Body of pancreas (tissue), 4 donors: Measurements from ENCODE around the gene ZEB2. TPM values are rescaled to one million over a fixed set of nuclear protein-coding genes. Genes with fewer than 3 reads are reported as not detected.
A peak's percentile ranks its signal among the peaks of the same experiment; 100 is the strongest.

Experiments used
- ATAC-seq: fragments of 150-250 bp; one replicate; pipeline ENCODE4 v1.9.1; 2016
- DNase-seq, 4 donors: peaks; one replicate each; pipeline ENCODE4 v3.0.0-alpha.2; 2019
- H3K27ac ChIP-seq, 4 donors: fragments of 200-600 bp; sonication (generic); 1 replicate in 3 of 4; 2 replicates in 1 of 4; pipeline versions ENCODE4 v1.5.1 to v1.6.1; 2016 to 2019; ENCODE audit warnings: mild to moderate bottlenecking in 1 of 4, mixed read lengths in 1 of 4, moderate library complexity in 1 of 4
- H3K27me3 ChIP-seq, 2 donors: fragments of 200-600 bp; sonication (generic); one replicate each; pipeline ENCODE4 v1.6.0; 2016; ENCODE audit warnings: mild to moderate bottlenecking in 1 of 2
- H3K36me3 ChIP-seq, 2 donors: fragments of 200-600 bp; sonication (generic); replicated peaks in 1 of 2; 2 replicates each; pipeline ENCODE4 v1.5.1; 2016; ENCODE audit warnings: low read depth in 2 of 2; ENCODE audit not compliant: insufficient read depth in 1 of 2
- H3K4me1 ChIP-seq: fragments of 200-600 bp; sonication (generic); one replicate; pipeline ENCODE4 v1.6.0; 2016
- H3K4me3 ChIP-seq, 2 donors: fragments of 200-600 bp; sonication (generic); 1 replicate in 1 of 2; 2 replicates in 1 of 2; pipeline ENCODE4 v1.5.1; 2016 to 2019
- H3K9me3 ChIP-seq, 3 donors: fragments of 200-600 bp; sonication (generic); 1 replicate in 2 of 3; 2 replicates in 1 of 3; pipeline ENCODE4 v1.5.1; 2016
- CTCF ChIP-seq, 7 experiments: fragments of 450-650 bp in 4 of 7; fragments of 200-600 bp in 3 of 7; sonication (generic) in 3 of 7; IDR thresholded peaks; one replicate each; pipeline ENCODE4 v1.5.1; 2016 to 2019; ENCODE audit warnings: antibody characterized with exemption in 7 of 7
- POLR2A ChIP-seq, 3 donors: fragments of 450-650 bp; IDR thresholded peaks; one replicate each; pipeline ENCODE4 v1.6.1; 2016; ENCODE audit warnings: antibody characterized with exemption in 3 of 3, mild to moderate bottlenecking in 2 of 3
- WGBS, 2 donors: methylation state at CpG; one replicate each; pipeline ENCODE4 v1.1.5; 2017; 5-methylcytosine and 5-hydroxymethylcytosine counted together
- intact Hi-C: fragments of 100-400 bp; cut with DNase I; formaldehyde crosslinking; loops from one replicate; pipeline ENCODE4 v1.15.1; 2023
- total RNA-seq, 2 donors: library from RNA; depleted of rRNA; stranded (reverse); fragments of >200 nt; gene quantifications; one replicate each; pipeline ENCODE4 v1.1.0, GENCODE V29; 2016

Gene ZEB2
- total RNA-seq, 2 donors from 2014 or later = 18.5 to 24.6 TPM

DNA sequence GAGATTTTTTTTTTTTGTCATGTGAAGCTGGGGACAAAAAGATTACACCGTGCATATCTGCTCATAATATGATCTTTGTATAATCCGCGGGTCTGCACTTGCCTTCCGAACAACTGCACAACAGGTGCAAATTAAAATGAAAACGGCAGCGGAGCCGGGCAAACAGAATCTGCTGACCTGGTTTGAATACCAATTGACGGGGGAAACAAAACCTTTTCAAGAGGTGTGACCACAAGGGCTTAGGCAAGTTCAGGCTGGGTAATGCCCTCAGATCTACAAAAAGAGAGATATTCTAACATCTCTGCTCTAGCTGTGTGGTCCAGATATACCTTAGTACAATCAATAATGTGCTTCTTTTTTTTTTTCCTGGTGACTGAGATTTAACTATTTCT, 88.5 kb downstream of the ZEB2 start:
- no peaks in the 10 kb centered on the region for H3K9me3 ChIP-seq
- no peak for TF ChIP-seq CTCF (IDR thresholded peaks at IDR 0.05)
- no peak for TF ChIP-seq POLR2A (IDR thresholded peaks at IDR 0.05)
- no peaks in the 10 kb centered on the region for H3K27me3 ChIP-seq
- ATAC-seq (no peak), DNase-seq (no peak)
- H3K4me3 ChIP-seq = no peak overlapping the region
- WGBS, 2 donors = 57 to 59% methylated on average over 8 of the region's 8 CpGs
- no peaks in the 10 kb centered on the region for H3K36me3 ChIP-seq
- intact Hi-C loops = no loop called here
- no peak overlapping the region for H3K27ac ChIP-seq
- peaks cover 7% of the 10 kb centered on the region for H3K4me1 ChIP-seq

- TF ChIP-seq CTCF (IDR thresholded peaks at IDR 0.05) (no peak), POLR2A (IDR thresholded peaks at IDR 0.05) (no peak)
- ATAC-seq (no peak), DNase-seq (no peak)
- H3K36me3 ChIP-seq = no peaks in the 10 kb centered on the region
- no peak overlapping the region for H3K27ac ChIP-seq
- H3K27me3 ChIP-seq = no peaks in the 10 kb centered on the region
- H3K9me3 ChIP-seq = no peaks in the 10 kb centered on the region
- WGBS, 2 donors = 75 to 81% methylated on average over 10 of the region's 10 CpGs
- no peak overlapping the region for H3K4me3 ChIP-seq
- peaks cover 7% of the 10 kb centered on the region for H3K4me1 ChIP-seq
- intact Hi-C loops = no loop called here
These were observed 89.1 kb downstream of the ZEB2 start for GRCh38 chr2:144430722-144431391.

DNA sequence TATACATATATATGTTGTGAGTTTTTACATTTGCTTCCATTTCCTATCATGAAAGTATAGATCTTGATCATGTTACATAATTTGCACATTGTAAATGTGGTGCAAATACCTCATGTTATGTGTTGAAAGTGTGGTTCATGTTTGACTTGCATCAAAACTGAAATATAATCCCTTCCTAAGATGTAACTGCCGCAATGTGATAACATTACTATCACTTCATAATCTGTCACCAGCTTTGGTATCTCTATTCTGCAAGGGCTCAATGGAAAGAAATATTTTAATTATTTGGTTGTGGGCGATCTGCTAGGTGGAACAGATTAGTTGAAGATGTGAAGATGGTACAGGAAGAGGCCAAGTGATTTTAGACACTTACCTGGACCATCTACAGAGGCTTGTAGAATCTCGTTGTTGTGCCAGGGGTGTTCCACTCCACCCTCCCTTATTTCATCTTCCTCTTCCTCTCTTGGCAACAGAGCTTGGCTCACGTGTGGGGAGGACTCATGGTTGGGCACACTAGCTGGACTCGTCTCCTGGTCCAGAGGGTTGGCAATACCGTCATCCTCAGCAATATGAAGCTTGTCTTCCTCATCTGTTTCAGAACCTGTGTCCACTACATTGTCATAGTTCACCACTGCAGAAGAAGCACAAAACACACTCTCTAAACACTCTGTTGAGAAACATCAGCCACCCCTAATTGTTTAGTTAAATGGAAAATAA, 90.4 kb downstream of the ZEB2 start:
- intact Hi-C loops = no loop called here
- H3K4me1 ChIP-seq = peaks cover 7% of the 10 kb centered on the region
- DNase-seq (no peak), ATAC-seq (no peak)
- H3K27ac ChIP-seq = no peak overlapping the region
- no peaks in the 10 kb centered on the region for H3K36me3 ChIP-seq
- H3K4me3 ChIP-seq = no peak overlapping the region
- no peaks in the 10 kb centered on the region for H3K27me3 ChIP-seq
- no peak for TF ChIP-seq POLR2A (IDR thresholded peaks at IDR 0.05)
- no peak for TF ChIP-seq CTCF (IDR thresholded peaks at IDR 0.05)
- 58 to 82% methylated on average over 6 of the region's 6 CpGs for WGBS, 2 donors
- H3K9me3 ChIP-seq = no peaks in the 10 kb centered on the region

DNA sequence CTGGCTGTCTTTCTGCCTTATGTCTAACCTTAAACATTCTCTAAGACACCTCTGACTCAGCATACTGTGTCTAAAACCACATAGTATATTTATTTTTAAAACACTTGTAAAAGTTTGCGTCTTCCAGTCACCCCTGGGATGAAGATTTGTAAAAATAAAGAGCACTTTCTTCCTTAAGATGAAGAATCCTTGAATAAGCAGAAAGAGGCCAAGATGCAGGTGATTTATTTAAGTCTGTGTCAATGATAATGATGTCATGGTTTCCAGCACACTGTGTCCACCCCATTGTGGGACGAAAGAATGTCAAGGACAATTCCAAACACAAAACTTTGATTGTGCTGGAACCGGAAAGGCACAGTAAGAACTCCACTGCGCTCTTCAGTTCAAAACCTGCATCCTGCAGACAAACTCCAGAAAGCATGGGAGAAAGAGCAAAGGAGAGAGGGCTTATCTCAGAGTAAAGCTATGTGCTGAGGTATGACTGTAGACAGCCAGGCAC, 92.9 kb downstream of the ZEB2 start:
- WGBS, 2 donors = 21 to 28% methylated on average over 4 of the region's 4 CpGs
- intact Hi-C loops = no loop called here
- peak; percentile 77 for ATAC-seq

More for the DNA sequence above, 92.9 kb downstream of the ZEB2 start:
- no peaks in the 10 kb centered on the region for H3K36me3 ChIP-seq
- H3K9me3 ChIP-seq = no peaks in the 10 kb centered on the region
- no peaks in the 10 kb centered on the region for H3K27me3 ChIP-seq
- peak in 1 of 4 donors; percentile 25 for DNase-seq
- H3K27ac ChIP-seq = peak overlapping the region in 1 of 4 donors; percentile 24
- TF ChIP-seq CTCF (IDR thresholded peaks at IDR 0.05) = no peak
- no peak for TF ChIP-seq POLR2A (IDR thresholded peaks at IDR 0.05)
- peaks cover 7% of the 10 kb centered on the region for H3K4me1 ChIP-seq
- no peak overlapping the region for H3K4me3 ChIP-seq
